HCT116 (cell line): Measurements from ENCODE around the gene TGFBR3. TPM values are rescaled to one million over a fixed set of nuclear protein-coding genes. Genes with fewer than 3 reads are reported as not detected.

Source experiments
- ATAC-seq: fragments of 200-7000 bp; cut with Tn5 transposase; 2 replicates; pipeline ENCODE4 v1.9.1; 2020; ENCODE audit warnings: mild to moderate bottlenecking, moderate library complexity
- BruUV-seq: library from RNA; stranded (reverse); fragments of 400-500 nt; replicated peaks from 2 replicates; lab custom pipeline; 2021; lab: Mats Ljungman, UMichigan
- CTCF ChIA-PET: fragments of 300-600 bp; sonication (Branson Sonifier 250); formaldehyde crosslinking; loops from one replicate; lab custom pipeline; 2021; ENCODE audit warnings: antibody characterized with exemption; lab: Charles Lee
- POLR2A ChIA-PET: fragments of 300-600, 350-600 bp; sonication (Branson Sonifier 250); formaldehyde crosslinking; loops from one replicate; lab custom pipeline; 2021; ENCODE audit warnings: antibody characterized with exemption; lab: Charles Lee
- RAD21 ChIA-PET, 2 experiments: fragments of 300-600 bp; sonication (Branson Sonifier 250); formaldehyde crosslinking; loops; one replicate each; lab custom pipeline; 2023; ENCODE audit warnings: low total read pairs in 2 of 2; ENCODE audit not compliant: uncharacterized antibody in 2 of 2, unreplicated experiment in 2 of 2, low non-redundant PET in 1 of 2; lab: Charles Lee
- DNase-seq: peaks from one replicate; pipeline ENCODE4 v3.0.0-alpha.2; 2010; ENCODE audit warnings: low read depth, low spot score
- H2AFZ ChIP-seq: fragments of 200-600 bp; shearing (Covaris generic), sonication (generic); 2 replicates; pipeline ENCODE4 v1.6.1; 2017; ENCODE audit warnings: low read depth, mixed run types, mixed read lengths, antibody characterized with exemption, low read length; ENCODE audit not compliant: poor library complexity, severe bottlenecking
- H3K27ac ChIP-seq: 2 replicates; pipeline ENCODE4 v1.5.1; 2012; ENCODE audit warnings: low read depth, low read length
- H3K27me3 ChIP-seq: fragments of 200-600 bp; sonication (generic); 2 replicates; pipeline ENCODE4 v1.6.1; 2016; ENCODE audit warnings: mixed run types, low read length, mixed read lengths; ENCODE audit not compliant: insufficient read depth
- H3K36me3 ChIP-seq, 2 experiments: fragments of 200-500 bp in 1 of 2; fragments of 200-600 bp in 1 of 2; sonication (Bioruptor generic) in 1 of 2; sonication (generic) in 1 of 2; 2 replicates each; pipeline versions ENCODE4 v1.5.1 to v1.6.1; 2014 to 2016; ENCODE audit warnings: low read length in 2 of 2, inconsistent platforms in 1 of 2, mixed read lengths in 1 of 2, mixed run types in 1 of 2; ENCODE audit not compliant: insufficient read depth in 2 of 2, control insufficient read depth in 1 of 2
- H3K4me1 ChIP-seq, 2 experiments: fragments of 200-600 bp in 1 of 2; sonication (generic) in 1 of 2; 2 replicates each; pipeline versions ENCODE4 v1.5.1 to v1.6.1; 2012 to 2017; ENCODE audit warnings: low read length in 2 of 2, inconsistent platforms in 1 of 2, mild to moderate bottlenecking in 1 of 2, mixed read lengths in 1 of 2, mixed run types in 1 of 2, moderate library complexity in 1 of 2; ENCODE audit not compliant: insufficient read depth in 2 of 2, control insufficient read depth in 1 of 2
- H3K4me2 ChIP-seq: fragments of 200-600 bp; sonication (generic); 2 replicates; pipeline ENCODE4 v1.6.1; 2017; ENCODE audit warnings: mixed run types, low read length, mixed read lengths
- H3K4me3 ChIP-seq, 2 experiments: fragments of 200-600 bp in 1 of 2; sonication (generic) in 1 of 2; replicated peaks in 1 of 2; 2 replicates each; pipeline ENCODE4 v1.5.1; 2011 to 2016; ENCODE audit warnings: low read length in 2 of 2, control low read depth in 1 of 2, low read depth in 1 of 2, mild to moderate bottlenecking in 1 of 2, mixed read lengths in 1 of 2, mixed run types in 1 of 2
- H3K79me2 ChIP-seq: fragments of 200-600 bp; sonication (generic); 2 replicates; pipeline ENCODE4 v1.6.1; 2017; ENCODE audit warnings: mild to moderate bottlenecking, mixed run types, low read length, moderate library complexity, mixed read lengths; ENCODE audit not compliant: insufficient read depth
- H3K9ac ChIP-seq: fragments of 200-600 bp; sonication (generic); 2 replicates; pipeline ENCODE4 v1.6.1; 2016; ENCODE audit warnings: low read length, mixed read lengths
- H3K9me2 ChIP-seq: fragments of 200-600 bp; sonication (generic), shearing (Covaris generic); 2 replicates; pipeline ENCODE4 v1.6.1; 2017; ENCODE audit warnings: mixed run types, mild to moderate bottlenecking, moderate library complexity; ENCODE audit not compliant: insufficient read depth
- H3K9me3 ChIP-seq, 2 experiments: fragments of 200-500 bp in 1 of 2; fragments of 200-600 bp in 1 of 2; sonication (Bioruptor generic) in 1 of 2; sonication (generic) in 1 of 2; 2 replicates each; pipeline ENCODE4 v1.6.1; 2014 to 2017; ENCODE audit warnings: low read length in 2 of 2, mixed read lengths in 2 of 2, inconsistent platforms in 1 of 2, low read depth in 1 of 2, mild to moderate bottlenecking in 1 of 2, mixed run types in 1 of 2, moderate library complexity in 1 of 2; ENCODE audit not compliant: control insufficient read depth in 1 of 2, insufficient read depth in 1 of 2
- H4K20me1 ChIP-seq: fragments of 200-600 bp; sonication (generic), shearing (Covaris generic); 2 replicates; pipeline ENCODE4 v1.6.1; 2017; ENCODE audit warnings: mixed run types, mild to moderate bottlenecking, moderate library complexity; ENCODE audit not compliant: insufficient read depth
- CEBPB ChIP-seq: IDR thresholded peaks from 2 replicates; pipeline ENCODE4 v1.6.1; 2012; ENCODE audit warnings: low read depth
- EGR1 ChIP-seq: IDR thresholded peaks from 2 replicates; pipeline ENCODE4 v1.6.1; 2012; ENCODE audit warnings: low read depth
- EZH2 ChIP-seq: fragments of 200-600 bp; sonication (generic); IDR thresholded peaks from 2 replicates; pipeline ENCODE4 v1.6.1; 2017; ENCODE audit warnings: antibody characterized with exemption, mixed run types
- RAD21 ChIP-seq: IDR thresholded peaks from 2 replicates; pipeline ENCODE4 v1.6.1; 2012; ENCODE audit warnings: low read depth, mild to moderate bottlenecking
- SP1 ChIP-seq: IDR thresholded peaks from 2 replicates; pipeline ENCODE4 v1.6.1; 2012; ENCODE audit warnings: low read depth
- SRF ChIP-seq: IDR thresholded peaks from 2 replicates; pipeline ENCODE4 v1.6.1; 2012; ENCODE audit warnings: low read depth
- YY1 ChIP-seq: IDR thresholded peaks from 2 replicates; pipeline ENCODE4 v1.6.1; 2011; ENCODE audit warnings: low read length, low read depth, moderate library complexity, mild to moderate bottlenecking; ENCODE audit not compliant: insufficient replicate concordance; ENCODE audit errors: extremely low read depth
- ZNF274 ChIP-seq: fragments of 200-500 bp; sonication (Bioruptor generic); IDR thresholded peaks from 2 replicates; pipeline ENCODE4 v1.6.1; 2014; ENCODE audit warnings: mild to moderate bottlenecking, low read depth, low read length, inconsistent platforms
- intact Hi-C: fragments of 100-400 bp; cut with micrococcal nuclease; formaldehyde crosslinking; loops from 2 replicates; pipeline ENCODE4 v1.10.0; 2022
- total RNA-seq: library from RNA; stranded (reverse); gene quantifications from one replicate; pipeline ENCODE4 v1.2.1, GENCODE V29; 2021; ENCODE audit not compliant: unreplicated experiment
- TF ChIP-seq, protein P1 (sequence below): IDR thresholded peaks from 2 replicates; pipeline ENCODE4 v1.6.1; 2012
- TF ChIP-seq, protein P2 (sequence below): IDR thresholded peaks from 2 replicates; pipeline ENCODE4 v1.6.1; 2011; ENCODE audit warnings: mild to moderate bottlenecking, low read length, moderate library complexity; ENCODE audit not compliant: insufficient replicate concordance; ENCODE audit errors: extremely low read depth

TGFBR3 gene
- total RNA-seq, 1 experiment from 2014 or later: 7.1 TPM

DNA sequence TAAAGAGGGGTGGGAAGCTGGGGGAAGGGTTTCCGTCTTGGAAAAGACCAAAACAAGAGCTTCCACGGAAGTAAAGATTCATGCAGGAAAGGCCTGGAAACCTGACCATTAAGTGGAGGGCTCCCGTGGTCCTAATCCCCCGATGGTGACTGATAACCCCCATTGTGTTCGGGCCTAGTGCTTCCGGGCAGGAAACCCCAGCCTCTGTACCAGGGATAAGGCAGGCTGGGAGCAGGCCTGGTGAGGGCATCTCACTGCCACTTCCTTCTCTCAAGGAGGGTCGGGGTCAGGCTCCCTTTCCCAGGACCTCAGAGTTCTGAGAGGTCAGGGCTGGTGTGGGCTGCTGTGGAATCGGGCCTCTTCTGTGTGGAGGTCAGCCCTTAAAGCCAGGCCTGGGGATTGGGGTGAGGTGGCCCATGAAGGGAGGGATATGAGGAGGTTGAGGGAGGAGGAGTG is 248.4 kb downstream of the TGFBR3 start:
- H3K27ac ChIP-seq: no peak overlapping the region
- BruUV-seq: no TSS peak
- CTCF ChIA-PET: no interaction called here
- ATAC-seq: no peak
- H3K4me3 ChIP-seq: no peak overlapping the region
- H3K9me2 ChIP-seq: no peaks in the 10 kb centered on the region
- H2AFZ ChIP-seq: no peak overlapping the region
- H3K9ac ChIP-seq: no peak overlapping the region
- H3K27me3 ChIP-seq: no peaks in the 10 kb centered on the region
- no peaks in the 10 kb centered on the region for H4K20me1 ChIP-seq
- no peaks in the 10 kb centered on the region for H3K4me1 ChIP-seq
- no peak for DNase-seq
- RAD21 ChIA-PET: no interaction called here
- no peak for TF ChIP-seq RAD21
- TF ChIP-seq, protein P1, sequence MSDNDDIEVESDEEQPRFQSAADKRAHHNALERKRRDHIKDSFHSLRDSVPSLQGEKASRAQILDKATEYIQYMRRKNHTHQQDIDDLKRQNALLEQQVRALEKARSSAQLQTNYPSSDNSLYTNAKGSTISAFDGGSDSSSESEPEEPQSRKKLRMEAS: no peak
- TF ChIP-seq EGR1: no peak
- TF ChIP-seq EZH2: no peak
- TF ChIP-seq YY1: no peak
- TF ChIP-seq SP1: no peak
- no peak for TF ChIP-seq CEBPB
- no peaks in the 10 kb centered on the region for H3K79me2 ChIP-seq
- no peaks in the 10 kb centered on the region for H3K36me3 ChIP-seq
- H3K9me3 ChIP-seq: 0 out of 4 replicates have a peak, but pooled peaks cover 0 to 3% of the 10 kb centered on the region in 2 experiments
- POLR2A ChIA-PET: no interaction called here
- no peak overlapping the region for H3K4me2 ChIP-seq
- intact Hi-C loops: no loop called here

DNA sequence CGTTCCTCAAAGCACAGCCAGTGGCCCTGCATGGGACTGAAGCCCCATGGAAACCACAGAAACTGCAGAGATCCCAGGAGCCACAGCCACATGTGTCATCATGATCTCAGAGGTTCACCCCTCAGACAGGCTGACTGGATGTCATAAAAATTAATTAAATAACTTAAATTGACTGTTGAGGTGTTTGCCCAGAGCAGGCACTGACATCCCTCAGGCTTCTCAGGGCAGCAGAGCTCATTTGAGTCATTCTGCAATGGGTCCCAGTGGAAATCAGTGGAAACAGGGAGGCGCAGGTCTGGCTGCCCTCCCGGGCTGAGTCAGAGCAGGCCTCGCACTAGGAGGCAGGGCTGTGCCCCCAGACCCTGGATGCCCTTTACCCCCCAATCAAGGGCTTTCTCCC is 250.2 kb downstream of the TGFBR3 start:
- TF ChIP-seq SP1 (no peak), EZH2 (no peak), SRF (no peak), ZNF274 (no peak)
- TF ChIP-seq, protein P2, sequence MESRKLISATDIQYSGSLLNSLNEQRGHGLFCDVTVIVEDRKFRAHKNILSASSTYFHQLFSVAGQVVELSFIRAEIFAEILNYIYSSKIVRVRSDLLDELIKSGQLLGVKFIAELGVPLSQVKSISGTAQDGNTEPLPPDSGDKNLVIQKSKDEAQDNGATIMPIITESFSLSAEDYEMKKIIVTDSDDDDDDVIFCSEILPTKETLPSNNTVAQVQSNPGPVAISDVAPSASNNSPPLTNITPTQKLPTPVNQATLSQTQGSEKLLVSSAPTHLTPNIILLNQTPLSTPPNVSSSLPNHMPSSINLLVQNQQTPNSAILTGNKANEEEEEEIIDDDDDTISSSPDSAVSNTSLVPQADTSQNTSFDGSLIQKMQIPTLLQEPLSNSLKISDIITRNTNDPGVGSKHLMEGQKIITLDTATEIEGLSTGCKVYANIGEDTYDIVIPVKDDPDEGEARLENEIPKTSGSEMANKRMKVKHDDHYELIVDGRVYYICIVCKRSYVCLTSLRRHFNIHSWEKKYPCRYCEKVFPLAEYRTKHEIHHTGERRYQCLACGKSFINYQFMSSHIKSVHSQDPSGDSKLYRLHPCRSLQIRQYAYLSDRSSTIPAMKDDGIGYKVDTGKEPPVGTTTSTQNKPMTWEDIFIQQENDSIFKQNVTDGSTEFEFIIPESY: no peak
- H2AFZ ChIP-seq: no peak overlapping the region
- H3K4me3 ChIP-seq: no peak overlapping the region
- H3K9me2 ChIP-seq: no peaks in the 10 kb centered on the region
- no peaks in the 10 kb centered on the region for H3K79me2 ChIP-seq
- no peak overlapping the region for H3K4me2 ChIP-seq
- no peak overlapping the region for H3K9ac ChIP-seq
- H3K27me3 ChIP-seq: no peaks in the 10 kb centered on the region
- DNase-seq (no peak), ATAC-seq (no peak)
- no peak overlapping the region for H3K27ac ChIP-seq
- POLR2A ChIA-PET: no interaction called here
- H3K36me3 ChIP-seq: no peaks in the 10 kb centered on the region
- CTCF ChIA-PET: no interaction called here
- no peaks in the 10 kb centered on the region for H4K20me1 ChIP-seq
- intact Hi-C loops: no loop called here
- BruUV-seq: no TSS peak
- H3K9me3 ChIP-seq: 0 out of 4 replicates have a peak, but pooled peaks cover 0 to under 1% of the 10 kb centered on the region in 2 experiments
- RAD21 ChIA-PET: no interaction called here
- no peaks in the 10 kb centered on the region for H3K4me1 ChIP-seq
